GF-D8 (cell line): ENCODE results near the gene ITGA5.

ENCODE experiments used
- DNase-seq: peaks from one replicate; lab custom pipeline; 2025; lab: John Stamatoyannopoulos, UW

The ITGA5 gene

GRCh38 chr12:54419088-54419887, at the start of gene ITGA5:
ITGA5 (minus strand) TSS chr12:54419266; CDS start chr12:54419198, 68 bp downstream.
- no peak for DNase-seq

DNA sequence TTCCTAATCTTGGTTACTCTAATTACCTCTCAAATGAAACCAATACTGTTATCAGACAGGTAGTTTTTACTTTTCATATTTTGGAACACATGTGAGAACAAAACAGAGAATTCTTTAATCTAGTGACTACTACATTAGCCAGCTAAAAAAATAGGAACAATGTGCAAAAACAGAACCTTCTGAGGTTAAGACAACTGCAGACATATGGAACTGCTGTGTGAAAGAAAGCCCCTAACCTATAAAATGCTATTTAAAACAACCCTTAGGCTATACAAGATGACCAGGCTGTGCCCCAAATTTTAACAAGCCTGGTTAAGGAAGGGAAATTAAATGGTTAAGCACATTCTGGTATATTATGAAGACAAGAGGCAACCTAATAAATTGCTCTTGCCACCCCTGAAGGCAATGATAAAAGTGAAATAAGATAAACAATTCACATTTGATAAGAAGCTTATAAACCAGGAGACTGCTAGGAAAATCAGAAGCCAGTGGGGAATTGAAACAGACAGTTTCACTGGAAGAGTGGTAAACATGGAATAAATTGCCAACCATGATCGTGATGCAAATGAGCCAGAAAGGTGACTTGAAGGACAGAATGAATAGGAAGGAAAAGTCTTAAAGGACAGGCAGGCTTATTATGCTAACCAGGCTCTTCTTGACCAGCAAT, 46.9 kb upstream of the ITGA5 start:
- DNase-seq, result no peak

GRCh38 chr12:54463484-54463883, 44.4 kb upstream of the ITGA5 start:
- DNase-seq, result no peak

GRCh38 chr12:54463034-54463433, 44.0 kb upstream of the ITGA5 start:
- peak; percentile 25 for DNase-seq

DNA sequence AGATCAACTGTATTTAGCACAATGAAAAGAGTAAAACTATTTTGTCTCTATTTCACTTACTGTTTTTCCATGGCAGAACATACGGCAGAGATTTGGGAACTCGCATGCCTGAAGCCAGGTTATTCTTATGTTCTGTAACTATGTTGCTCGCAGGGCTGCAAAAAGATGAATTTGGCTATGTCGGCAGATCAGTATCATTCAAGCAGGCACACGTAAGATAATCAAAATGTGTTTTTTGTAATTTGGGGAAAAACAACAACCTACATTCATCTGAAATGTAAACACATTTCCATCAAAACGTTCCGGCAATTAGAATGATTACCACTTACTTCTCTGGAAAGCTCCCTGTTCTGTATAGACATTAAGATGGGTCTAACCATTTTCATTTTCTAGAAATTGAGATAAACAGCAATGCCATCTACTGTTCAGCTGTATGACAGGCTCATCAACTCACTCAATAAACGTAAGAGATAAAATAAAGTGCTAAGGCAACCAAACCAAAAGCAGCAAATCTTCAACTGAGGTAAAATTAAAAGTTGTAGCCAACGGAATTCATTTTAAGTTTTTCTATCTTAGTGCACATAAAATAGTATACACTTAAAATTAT, 41.4 kb upstream of the ITGA5 start:
- DNase-seq, result no peak

DNA sequence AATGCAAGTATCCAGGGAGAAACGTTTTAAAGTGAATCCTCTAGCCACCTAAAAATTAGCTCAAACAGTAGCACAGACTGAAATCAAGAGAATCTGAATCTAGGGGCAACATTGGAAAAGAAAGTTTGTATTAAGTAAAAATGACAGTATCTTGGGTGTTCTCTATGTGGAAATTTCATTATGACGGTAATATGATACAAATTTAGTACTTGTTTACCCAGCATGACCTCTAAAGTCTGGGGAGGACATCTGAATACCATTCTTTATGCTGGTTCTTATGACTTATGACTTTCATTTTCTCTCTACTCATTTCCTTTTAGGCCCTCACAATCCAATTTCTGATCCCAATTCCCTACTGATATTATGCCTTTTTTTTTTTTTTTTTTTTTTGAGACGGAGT, 40.3 kb upstream of the ITGA5 start:
- DNase-seq, result no peak

DNA sequence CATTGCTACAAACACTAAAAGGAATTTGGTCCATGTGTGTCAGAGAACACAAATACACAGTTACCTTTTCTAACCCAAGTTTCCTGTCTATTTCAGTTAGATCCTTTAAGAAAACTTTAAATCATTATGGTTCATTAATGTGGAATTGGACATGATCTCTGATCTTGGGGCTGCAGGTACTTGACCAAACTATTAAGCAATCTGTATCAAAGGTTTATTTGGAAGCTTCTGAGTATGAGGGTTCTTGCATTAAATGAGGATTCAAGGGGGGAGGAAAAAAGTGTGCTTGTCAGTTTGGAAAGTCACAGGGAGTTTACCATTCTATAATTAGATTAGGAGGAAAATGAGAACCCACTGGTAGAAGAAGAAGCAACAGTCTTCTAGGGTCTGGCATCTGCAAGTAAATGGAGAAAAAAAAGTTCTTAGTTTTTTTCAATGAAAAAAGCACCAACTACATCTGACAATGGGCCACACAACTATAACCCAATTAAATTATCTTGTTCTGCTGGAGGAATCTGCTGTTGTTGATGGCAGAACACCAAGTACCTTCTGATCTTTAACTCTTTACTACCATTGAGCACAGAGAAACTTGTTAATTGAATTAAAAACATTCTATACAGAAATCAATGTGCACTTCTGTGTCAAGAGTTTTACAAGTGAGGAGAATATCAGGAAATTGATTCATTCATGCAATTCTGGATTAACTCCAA, 36.8 kb upstream of the ITGA5 start:
- no peak for DNase-seq

DNA sequence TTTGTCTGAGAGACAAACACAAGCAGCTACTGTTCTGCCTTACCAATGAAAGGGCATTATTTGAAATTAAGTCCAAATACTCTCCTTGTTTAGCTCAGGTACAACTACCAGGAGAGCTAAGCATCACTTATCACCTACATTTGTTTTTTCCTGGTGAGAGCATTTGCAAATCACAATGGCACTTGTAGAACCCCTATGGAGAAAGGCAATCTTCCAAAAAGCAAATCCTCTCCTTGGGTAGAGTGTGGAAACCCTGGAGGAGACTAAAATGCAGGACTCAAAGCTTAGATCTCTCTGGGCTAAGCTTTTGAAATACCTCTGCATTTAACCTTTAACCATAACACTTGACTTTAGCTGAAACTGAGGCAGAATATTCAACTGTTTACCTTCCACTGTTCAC, 33.6 kb upstream of the ITGA5 start:
- no peak for DNase-seq

GRCh38 chr12:54448344-54448743, 29.3 kb upstream of the ITGA5 start:
- peak; percentile 94 for DNase-seq

- no peak for DNase-seq
Observed at GRCh38 chr12:54447917-54448316, 28.9 kb upstream of the ITGA5 start.

DNA sequence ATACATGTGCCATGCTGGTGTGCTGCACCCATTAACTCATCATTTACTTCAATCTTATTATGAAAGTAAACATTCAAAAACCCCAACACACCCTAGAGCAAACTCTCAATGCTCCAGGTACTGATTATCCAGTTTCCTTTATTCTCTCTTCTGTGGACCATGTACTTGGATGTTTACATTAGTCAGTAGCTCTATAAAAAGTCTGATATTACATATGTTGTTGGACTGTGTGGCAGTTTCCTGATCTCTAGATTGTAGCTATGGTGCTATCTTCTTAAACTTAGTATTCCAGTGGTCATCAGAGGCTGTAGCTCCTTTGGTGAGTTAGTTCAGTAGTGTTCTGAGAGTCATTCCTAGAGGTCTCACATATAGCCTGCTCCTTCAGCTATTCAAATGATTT, 25.1 kb upstream of the ITGA5 start:
- no peak for DNase-seq

- no peak for DNase-seq
Observed at GRCh38 chr12:54443446-54443845, 24.4 kb upstream of the ITGA5 start.

GRCh38 chr12:54442961-54443360, 23.9 kb upstream of the ITGA5 start:
- DNase-seq, result no peak

DNA sequence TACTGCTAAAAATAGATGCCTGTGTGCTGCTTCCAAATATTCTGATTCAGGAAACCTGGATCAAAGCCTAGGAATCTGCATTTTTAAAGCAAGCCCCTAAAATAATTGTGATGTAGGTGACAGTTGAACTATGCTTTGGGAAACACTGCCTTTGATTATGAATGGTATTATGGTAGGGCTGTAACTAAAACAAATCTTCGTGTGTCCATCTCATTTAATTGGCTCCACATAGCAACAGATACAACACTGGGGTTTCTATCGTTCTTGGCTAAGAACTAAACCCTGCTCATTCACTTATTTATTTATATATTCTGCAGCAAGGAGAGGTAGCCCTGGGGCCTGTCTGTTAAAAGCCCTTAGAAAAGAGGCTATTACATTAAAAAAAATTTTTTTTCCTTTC, 23.0 kb upstream of the ITGA5 start:
- DNase-seq, result no peak

- DNase-seq, result peak; percentile 23
Observed at GRCh38 chr12:54439521-54440255, 20.6 kb upstream of the ITGA5 start.

DNA sequence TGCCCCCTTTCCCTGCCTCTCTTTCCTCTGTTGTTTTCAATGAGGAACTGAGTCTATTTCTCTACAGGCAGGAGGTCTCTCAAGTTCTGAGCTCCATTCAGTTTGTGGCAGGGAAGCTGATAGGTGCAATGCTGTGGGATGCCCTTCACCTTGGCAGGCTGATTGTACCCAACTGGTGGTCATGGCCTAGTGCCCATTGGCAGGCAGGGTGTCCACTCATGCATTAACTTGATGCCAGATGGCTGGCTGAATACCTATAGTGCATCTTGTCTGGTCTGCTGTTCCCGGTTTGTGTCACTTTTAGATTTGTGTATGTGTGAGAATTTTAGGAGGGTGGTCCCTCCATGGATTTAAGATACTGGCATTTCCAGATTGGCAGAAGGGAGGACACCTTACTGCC, 20.0 kb upstream of the ITGA5 start:
- no peak for DNase-seq

DNA sequence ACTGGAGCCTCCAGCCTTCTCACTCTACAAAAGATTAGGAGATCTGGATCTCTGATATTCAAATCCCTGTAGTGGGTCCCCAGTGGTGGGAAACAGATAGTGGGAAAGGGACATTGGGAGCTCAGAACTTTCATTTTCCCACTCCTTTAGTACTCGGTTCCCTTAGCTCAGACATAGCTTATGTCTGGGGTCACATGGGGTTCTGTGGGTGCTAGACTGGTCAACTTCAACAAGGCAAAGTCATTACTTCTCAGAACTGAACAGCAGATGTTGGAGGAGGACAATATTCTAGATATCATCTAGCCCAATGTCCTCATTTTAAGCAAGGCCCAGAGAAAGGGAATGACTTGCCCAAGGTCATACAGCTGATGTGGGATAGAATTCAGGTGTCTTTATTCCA, 19.5 kb upstream of the ITGA5 start:
- DNase-seq, result no peak

- DNase-seq, result no peak
Observed at GRCh38 chr12:54437697-54438096, 18.6 kb upstream of the ITGA5 start.

DNA sequence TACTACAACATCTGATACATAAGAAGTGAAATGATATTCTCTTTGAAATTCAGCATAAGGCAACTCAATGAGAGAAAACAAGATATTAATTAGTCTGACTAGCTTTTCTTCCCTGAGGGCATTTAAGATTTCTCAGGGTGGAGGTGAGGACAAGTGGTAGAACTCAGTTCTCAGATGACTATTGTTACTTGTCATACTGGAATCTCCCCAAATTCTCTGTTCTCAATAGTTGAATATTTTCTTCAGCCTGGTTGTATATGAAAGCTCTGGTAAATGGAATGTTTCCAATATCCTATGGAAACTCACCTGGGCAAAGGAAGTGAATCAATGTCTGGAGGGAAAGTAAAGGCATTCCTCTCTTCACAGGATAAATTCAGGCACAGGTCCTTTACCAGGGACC, 18.2 kb upstream of the ITGA5 start:
- DNase-seq, result no peak

DNA sequence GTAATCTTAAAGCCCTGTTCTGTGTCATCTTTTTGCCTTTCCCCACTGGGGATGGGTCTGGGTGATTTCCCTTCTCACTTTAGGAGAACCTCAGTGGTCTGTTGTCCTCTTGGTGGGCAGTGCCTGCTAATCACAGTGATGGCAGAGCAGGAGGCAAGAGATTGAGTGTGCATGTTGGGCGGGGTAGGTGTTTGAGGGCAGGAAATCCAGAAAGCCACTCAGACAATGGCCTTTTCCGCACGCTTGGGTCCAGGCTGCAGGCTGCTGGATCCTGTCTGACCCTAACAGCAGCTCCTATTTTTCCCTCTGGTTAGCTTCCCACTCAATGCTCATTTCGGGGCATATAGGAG, 13.7 kb upstream of the ITGA5 start:
- DNase-seq, result no peak

DNA sequence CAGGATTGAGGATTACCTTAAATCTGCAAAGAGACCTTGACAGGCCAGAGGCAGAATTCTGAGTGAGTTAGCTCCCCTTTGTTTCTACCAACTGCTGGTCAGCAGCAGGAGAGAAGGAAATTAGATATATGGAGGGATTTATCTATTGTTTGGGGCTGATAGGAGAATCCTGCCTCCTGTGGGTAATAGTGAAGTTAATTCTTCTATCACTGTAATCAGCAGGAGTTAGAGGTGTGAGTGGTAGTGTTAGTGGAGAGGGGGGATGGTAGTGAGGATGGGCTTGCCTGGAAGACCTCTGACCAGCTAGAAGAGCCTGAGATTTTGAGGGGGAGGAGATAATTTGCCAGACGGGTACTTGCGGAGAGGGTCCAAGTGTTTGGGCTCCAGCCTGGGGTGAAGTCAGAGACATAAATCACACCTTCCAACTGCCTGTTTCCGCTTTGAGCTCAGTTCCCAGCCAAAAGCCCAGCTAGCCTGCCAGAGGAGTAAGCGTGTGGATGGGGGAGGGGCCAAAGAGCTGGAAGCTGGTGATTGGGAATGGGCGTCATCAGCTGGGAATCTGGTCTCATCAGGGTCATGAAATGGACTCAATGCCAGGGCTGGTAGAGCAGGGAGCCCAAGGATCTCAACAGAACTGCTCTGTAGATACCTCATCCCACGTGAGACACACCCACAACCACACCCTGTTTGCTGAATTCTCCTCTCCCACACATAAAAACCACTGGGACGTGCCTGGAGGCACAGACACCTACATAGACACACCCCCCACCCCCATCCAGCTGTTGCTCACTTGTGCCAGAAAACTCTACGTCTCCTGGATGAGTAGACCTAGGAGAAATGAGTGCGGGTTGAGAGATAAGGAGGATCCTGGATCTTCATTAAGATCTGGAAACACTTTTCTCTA, 13.1 kb upstream of the ITGA5 start:
- DNase-seq, result no peak
